OCI-M1 (cell line): Measurements from ENCODE around the gene LRBA.

Experiments
- DNase-seq: peaks from one replicate; lab custom pipeline; 2025; lab: John Stamatoyannopoulos, UW

Gene LRBA

DNA sequence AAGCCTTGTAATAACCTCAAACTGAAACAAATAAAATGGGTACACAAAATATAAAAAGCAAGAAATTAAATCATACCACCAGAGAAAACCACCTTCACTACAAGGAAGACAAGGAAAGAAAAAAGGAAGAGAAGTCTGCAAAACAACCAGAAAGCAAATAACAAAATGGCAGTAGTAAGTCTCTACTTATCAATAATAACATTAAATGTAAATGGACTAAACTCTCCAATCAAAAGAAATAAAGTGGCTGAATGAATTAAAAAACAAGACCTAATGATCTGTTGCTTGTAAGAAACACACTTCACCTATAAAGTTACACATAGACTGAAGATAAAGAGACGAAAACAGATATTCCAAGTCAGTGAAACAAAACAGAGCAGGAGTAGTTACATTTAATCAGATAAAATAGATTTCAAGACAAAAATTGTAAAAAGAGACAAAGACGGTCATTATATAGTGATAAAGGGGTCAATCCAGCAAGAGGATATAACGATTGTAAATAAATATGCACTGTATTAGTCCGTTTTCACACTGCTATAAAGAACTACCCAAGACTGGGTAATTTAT lies 289.0 kb downstream of the LRBA start:
- DNase-seq: no peak

DNA sequence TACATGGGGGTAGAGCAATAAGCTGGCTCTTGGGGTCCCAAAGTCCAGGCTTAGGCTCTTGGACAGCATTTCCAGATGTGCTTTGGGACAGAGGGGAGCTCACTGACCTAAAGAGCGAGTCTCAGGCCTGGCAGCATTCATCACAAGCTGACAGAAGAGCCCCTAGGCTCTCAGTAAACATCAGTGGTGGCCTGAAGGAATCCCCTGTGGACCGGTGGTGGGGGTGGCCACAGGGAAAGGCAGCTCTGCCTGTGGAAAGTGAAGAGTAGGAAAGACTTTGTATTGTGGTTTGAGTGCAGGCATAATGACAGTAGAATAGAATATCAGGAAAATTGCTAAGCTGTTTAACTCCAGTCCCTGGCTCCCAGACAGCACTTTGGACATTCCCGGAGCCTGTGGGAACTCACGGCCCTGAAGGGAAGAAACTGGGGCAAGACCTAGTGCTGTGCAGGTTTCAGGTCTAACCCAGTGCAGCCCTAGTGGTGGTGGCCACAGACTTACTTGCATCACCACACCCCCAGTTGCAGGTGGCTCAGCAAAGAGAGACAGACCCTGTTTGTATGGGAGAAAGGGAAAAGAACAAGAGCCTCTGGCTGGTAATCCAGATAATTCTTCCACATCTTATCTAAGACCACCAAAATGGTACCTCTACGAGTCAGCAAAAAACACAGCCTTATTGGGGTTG lies 291.2 kb downstream of the LRBA start:
- DNase-seq: no peak

GRCh38 chr4:150722908-150723362 lies 292.1 kb downstream of the LRBA start:
- DNase-seq: no peak

- DNase-seq: no peak
Observed at GRCh38 chr4:150720973-150721518, 294.0 kb downstream of the LRBA start.

DNA sequence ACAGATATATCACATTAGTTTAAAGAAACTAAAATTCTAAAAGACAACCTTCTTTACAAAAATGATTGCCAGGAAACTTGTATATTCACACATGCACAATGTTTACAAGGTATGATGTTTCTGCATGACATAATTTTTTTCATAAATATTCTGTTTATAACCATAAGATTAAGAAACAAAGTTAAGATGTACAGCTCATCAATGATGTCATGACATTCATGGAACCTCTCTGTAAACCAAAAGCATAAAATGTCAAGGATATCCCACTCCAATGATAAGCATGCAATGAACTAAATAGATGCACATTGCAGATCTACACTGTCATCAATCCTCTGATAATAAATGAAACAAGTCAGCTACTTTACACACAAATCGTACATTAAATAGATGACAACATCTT lies 297.1 kb downstream of the LRBA start:
- no peak for DNase-seq

DNA sequence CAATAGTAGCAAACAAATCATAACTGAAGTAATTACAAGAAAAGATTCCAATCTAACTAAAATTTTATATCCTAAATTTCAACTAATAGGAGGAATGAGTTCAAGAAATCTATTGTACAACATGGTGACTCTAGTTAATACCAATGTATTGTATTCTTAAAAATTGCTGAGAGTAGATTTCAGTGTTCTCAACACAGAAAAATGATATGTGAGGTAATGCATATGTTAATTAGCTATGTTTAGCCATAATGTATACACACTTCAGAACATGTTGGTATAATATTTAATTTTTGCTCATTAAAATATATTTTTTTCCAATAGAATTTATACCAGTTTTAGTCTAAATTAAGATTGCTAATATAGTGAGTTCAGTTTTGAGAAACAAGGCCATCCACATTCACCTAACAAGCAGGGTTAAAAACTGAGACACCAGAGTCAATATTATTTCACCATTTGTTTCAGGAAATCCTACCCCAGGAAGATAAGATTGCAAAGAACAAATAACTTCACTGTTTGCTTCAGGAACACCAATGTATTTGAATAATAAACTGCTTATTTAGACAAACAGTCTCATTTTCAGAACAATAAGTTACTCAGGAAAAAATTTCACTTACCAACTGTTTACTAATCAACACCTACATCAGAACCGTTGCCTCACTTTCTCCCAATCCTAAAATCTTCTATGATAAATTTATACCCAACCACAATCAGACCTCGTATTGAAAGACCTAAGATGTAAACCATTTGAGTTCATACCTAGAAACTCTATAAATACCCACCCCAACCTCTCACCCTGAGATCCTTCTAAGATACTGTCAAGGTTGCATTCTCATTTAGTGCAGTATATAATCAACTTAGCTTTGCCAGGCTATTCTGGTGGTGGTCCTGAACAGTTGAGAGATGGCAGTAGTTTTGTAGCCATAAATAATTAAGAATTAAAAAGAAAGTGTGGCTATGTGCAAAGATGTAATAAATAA lies 300.3 kb downstream of the LRBA start:
- no peak for DNase-seq

DNA sequence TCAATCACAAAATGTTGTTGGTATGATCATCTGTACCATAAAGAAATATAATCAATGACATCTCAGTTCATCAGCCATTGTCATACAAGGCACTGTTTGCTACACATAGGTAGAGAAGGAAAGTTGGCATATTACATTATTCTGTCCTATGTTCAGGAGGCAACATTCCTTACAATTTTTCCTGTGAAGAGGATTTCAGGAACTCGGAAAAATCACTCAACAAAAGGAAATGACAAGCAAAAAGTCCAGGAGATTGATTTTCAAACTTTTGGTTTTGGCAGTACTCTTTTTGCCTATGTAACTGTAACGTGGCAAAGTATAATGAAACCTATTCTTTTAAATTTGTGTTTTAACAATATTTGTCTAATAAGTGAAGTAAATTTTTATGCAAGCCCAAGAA lies 301.8 kb downstream of the LRBA start:
- no peak for DNase-seq

GRCh38 chr4:150710770-150711375 lies 304.2 kb downstream of the LRBA start:
- no peak for DNase-seq

- no peak for DNase-seq
Observed at GRCh38 chr4:150708004-150708403, 307.1 kb downstream of the LRBA start.

GRCh38 chr4:150699599-150699998 lies 315.5 kb downstream of the LRBA start:
- no peak for DNase-seq

GRCh38 chr4:150695162-150695561 lies 319.9 kb downstream of the LRBA start:
- DNase-seq: no peak

DNA sequence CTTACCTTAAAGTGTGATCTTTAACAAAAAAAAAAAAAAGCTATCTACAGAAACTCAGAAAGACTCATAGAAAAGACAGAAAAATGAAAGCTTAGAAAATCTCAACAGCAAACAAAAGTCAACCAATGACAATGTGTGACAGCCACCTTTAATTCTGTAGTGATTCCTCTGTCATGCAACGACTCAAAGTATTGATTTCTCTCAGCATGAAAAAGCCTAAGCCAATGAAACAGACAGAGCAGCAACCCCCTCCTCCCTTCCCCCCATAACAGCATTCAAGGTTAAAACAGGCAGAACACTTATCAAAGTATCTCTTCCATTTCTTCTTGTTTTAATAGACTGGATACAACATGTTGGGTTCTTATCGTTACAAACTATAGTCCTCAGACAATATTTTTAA lies 320.6 kb downstream of the LRBA start:
- no peak for DNase-seq

DNA sequence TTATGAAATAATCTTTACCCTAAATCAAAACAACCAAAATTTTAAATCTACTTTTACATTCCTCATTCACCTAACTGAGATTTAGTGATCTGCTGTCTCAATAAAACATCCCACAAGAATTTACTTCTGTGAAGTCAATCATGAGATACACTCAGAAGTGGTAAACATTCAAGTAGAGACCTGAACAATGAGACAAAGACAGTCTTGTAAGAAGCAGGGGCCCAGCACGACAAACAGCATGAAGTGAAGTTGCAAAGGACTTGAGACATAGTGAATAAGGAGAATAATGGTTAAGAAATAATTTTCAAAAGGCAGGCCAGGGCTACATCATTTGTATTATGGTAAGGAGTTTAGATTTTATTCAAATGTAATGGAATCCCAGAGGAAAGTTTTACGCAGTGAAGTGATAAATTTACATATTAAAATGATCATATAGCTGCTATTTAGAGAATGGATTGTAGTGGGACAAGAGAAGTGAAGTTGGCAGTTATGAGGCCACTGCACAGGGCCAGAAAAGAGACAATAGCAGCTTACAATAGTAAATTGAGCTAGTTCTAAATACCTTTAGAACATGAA lies 331.2 kb downstream of the LRBA start:
- no peak for DNase-seq

DNA sequence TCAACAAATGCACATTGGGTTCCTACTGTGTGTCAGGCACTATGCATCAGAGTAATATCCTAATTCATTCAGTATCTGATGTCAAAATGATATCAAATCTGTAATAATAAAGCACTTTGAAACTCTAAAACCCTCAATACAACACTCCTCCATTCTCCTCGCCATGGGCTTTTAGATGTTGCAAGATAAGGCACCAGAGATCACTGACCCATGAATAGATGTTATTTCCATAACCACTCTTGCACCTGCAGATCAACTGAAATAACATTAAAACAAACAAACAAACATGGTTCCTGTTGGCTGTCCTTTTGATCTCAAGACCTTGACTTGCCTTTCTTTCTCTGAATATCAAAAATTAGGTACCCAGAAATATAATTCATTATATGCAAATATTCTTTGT lies 333.0 kb downstream of the LRBA start:
- no peak for DNase-seq

GRCh38 chr4:150681063-150681462 lies 334.0 kb downstream of the LRBA start:
- no peak for DNase-seq

DNA sequence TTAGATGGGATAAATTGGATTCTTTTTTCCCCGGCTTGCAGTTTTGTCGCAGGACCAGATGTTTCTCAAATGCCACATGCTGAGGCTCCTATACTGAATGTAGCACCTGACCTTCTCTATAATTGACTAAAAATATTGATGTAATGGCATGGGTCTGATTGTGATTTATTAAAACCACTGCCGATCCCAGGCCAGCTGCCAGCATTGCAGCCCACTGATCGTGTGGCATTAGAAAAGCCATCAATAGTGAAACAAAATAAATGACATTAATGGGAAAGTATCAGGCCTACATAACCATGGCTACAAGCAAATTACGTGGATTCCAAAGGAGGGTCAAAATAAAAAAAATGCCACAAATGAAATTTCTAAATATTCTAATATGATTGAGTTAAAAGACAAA lies 334.4 kb downstream of the LRBA start:
- DNase-seq: no peak

- DNase-seq: no peak
Observed at GRCh38 chr4:150679765-150680343, 335.2 kb downstream of the LRBA start.

DNA sequence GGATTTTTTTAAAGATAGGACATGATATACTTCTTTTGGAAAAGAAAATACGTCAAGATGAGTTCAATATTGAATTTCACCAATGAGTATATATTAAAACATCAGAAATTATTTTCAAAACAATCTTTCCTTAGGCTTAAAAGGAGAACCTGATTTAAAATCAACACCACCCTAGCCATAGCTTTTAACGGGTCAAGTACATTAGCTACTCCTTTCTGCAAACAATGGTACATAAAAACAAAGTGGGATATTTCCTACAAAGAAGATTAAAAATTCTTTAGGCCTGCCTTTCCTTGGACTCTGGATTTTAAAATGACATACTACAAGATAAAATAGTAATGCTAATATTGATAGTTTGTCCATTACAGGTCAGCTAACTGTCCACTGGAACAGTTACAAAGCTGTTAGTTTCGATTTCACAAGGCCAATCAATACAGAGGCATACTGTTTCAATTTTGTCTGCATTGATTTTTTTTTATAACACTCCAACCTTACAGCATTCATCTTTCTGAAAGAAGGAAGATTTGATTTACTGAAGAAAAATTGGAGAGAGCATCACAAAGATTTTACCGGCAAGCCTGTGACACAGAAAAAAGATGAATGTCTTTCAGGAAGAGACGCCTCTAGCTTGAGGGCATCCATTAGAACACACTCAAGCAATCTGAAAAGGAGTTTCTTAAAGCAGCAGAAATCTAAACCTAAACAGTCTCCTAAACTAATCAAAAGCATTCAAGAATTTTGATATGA lies 335.9 kb downstream of the LRBA start:
- no peak for DNase-seq

DNA sequence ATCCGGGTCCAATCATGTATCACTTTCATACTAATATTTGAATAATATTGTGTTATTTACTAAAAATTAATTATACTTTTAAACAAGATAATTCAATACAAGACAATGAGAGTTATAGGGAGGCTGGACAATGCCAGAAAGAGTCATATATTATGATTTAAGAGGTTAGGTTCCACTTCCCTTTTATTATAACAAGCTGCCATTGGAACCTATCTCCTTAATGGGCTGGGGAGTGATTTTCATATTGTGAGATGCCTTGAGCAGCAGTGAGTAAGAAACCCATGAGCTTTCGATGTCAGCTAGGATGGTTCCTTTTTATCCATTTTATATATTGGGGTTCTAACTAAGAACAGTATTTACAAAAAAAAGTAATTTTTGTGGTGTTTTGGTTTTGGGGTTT lies 341.3 kb downstream of the LRBA start:
- no peak for DNase-seq

GRCh38 chr4:150668824-150669223 lies 346.3 kb downstream of the LRBA start:
- DNase-seq: no peak

DNA sequence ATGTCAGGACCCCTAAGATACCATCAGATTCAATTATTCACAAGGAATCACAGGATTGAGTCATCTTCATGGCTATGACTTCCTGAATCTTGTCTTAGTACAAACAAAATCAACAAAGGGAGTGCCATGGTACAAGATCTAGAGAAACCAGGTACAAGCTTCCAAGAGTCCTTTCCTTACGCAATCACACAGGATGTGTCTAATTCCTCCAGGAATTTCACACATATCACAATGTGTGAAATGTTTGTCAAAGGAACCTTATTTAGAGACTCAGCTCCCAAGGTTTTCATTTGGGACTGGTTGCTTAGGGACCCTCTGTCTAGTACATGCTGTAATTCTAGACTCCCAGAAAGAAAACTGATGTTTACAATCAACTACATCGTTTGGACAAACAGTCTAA lies 350.1 kb downstream of the LRBA start:
- no peak for DNase-seq
